PC-9 (cell line): Measurements from ENCODE around the gene DPP10.

Experiments used
- CTCF ChIP-seq: fragments of 200-600 bp; sonication (generic); conservative IDR thresholded peaks from 2 replicates; pipeline ENCODE4 v1.6.1; 2017; ENCODE audit warnings: mixed run types, antibody characterized with exemption, mild to moderate bottlenecking, moderate library complexity
- EZH2 ChIP-seq: fragments of 200-600 bp; sonication (generic); IDR thresholded peaks from 2 replicates; pipeline ENCODE4 v1.8.0; 2017; ENCODE audit warnings: antibody characterized with exemption, low read depth

GRCh38 chr2:114843963-114844362, 401.5 kb downstream of the DPP10 start:
- TF ChIP-seq CTCF, result no peak
- TF ChIP-seq EZH2, result no peak
